ENCODE data around the gene LCN12. TPM values are rescaled to one million over a fixed set of nuclear protein-coding genes. Genes with fewer than 3 reads are reported as not detected.

Gene LCN12
- total RNA-seq, 4 donors from 2014 or later = not detected

- Histone ChIP-seq H3K27ac (no peak overlapping the region), H3K4me3 (no peak overlapping the region), H3K36me3 (peaks cover 0 to 52% of the 10 kb centered on the region in 2 donors), H3K27me3 (no peaks in the 10 kb centered on the region), H3K4me1 (peaks cover 0 to 5% (median 0%) of the 10 kb centered on the region in 3 donors), H3K9me3 (no peaks in the 10 kb centered on the region)
- TF ChIP-seq POLR2A (IDR thresholded peaks at IDR 0.05) (no peak), POLR2AphosphoS5 (IDR thresholded peaks at IDR 0.05) (no peak), EP300 (IDR thresholded peaks at IDR 0.05) (no peak), CTCF (IDR thresholded peaks at IDR 0.05) (no peak)
- ATAC-seq = no peak
- WGBS, 2 donors (ENCODE audit: low coverage in 1 of 2) = 84 to 100% methylated on average over 3 to 6 of the region's 9 CpGs
Measured at GRCh38 chr9:136926154-136926704, 25.8 kb upstream of the LCN12 start.

GRCh38 chr9:136926749-136927148, 25.3 kb upstream of the LCN12 start:
- Histone ChIP-seq H3K9me3 (no peaks in the 10 kb centered on the region), H3K4me1 (no peaks in the 10 kb centered on the region), H3K27me3 (no peaks in the 10 kb centered on the region), H3K27ac (no peak overlapping the region), H3K36me3 (peaks cover 0 to 47% of the 10 kb centered on the region in 2 donors), H3K4me3 (no peak overlapping the region)
- 96 to 100% methylated on average over 1 to 7 of the region's 13 CpGs for WGBS, 2 donors (ENCODE audit: low coverage in 1 of 2)
- no peak for ATAC-seq
- no peak for TF ChIP-seq CTCF (IDR thresholded peaks at IDR 0.05)
- no peak for TF ChIP-seq POLR2A (IDR thresholded peaks at IDR 0.05)
- TF ChIP-seq POLR2AphosphoS5 (IDR thresholded peaks at IDR 0.05) = no peak
- TF ChIP-seq EP300 (IDR thresholded peaks at IDR 0.05) = no peak

- H3K9me3 ChIP-seq = no peaks in the 10 kb centered on the region
- TF ChIP-seq POLR2A (IDR thresholded peaks at IDR 0.05) = no peak
- no peak for TF ChIP-seq CTCF (IDR thresholded peaks at IDR 0.05)
- peaks cover 0 to 39% of the 10 kb centered on the region in 2 donors for H3K36me3 ChIP-seq
- H3K27ac ChIP-seq = no peak overlapping the region
- H3K4me3 ChIP-seq = no peak overlapping the region
- no peak for ATAC-seq
- no peaks in the 10 kb centered on the region for H3K27me3 ChIP-seq
- no peaks in the 10 kb centered on the region for H3K4me1 ChIP-seq
- WGBS, 2 donors (ENCODE audit: low coverage in 1 of 2) = 59 to 64% methylated on average over 5 to 14 of the region's 23 CpGs
Measured at GRCh38 chr9:136927343-136928271, 24.5 kb upstream of the LCN12 start.

GRCh38 chr9:136928591-136928990, 23.5 kb upstream of the LCN12 start:
- H3K27ac ChIP-seq = no peak overlapping the region

GRCh38 chr9:136930014-136930413, 22.1 kb upstream of the LCN12 start:
- TF ChIP-seq POLR2A (IDR thresholded peaks at IDR 0.05) (no peak), EP300 (IDR thresholded peaks at IDR 0.05) (no peak), CTCF (IDR thresholded peaks at IDR 0.05) (no peak), POLR2AphosphoS5 (IDR thresholded peaks at IDR 0.05) (no peak)
- ATAC-seq = no peak
- Histone ChIP-seq H3K4me3 (no peak overlapping the region), H3K4me1 (no peaks in the 10 kb centered on the region), H3K27ac (no peak overlapping the region), H3K27me3 (no peaks in the 10 kb centered on the region), H3K36me3 (peaks cover 0 to 26% of the 10 kb centered on the region in 2 donors), H3K9me3 (no peaks in the 10 kb centered on the region)
- 93 to 94% methylated on average over 3 to 4 of the region's 4 CpGs for WGBS, 2 donors (ENCODE audit: low coverage in 1 of 2)

More at GRCh38 chr9:136928591-136928990, 23.5 kb upstream of the LCN12 start:
- no peaks in the 10 kb centered on the region for H3K27me3 ChIP-seq
- H3K4me1 ChIP-seq = no peaks in the 10 kb centered on the region
- H3K9me3 ChIP-seq = no peaks in the 10 kb centered on the region
- H3K36me3 ChIP-seq = peaks cover 0 to 39% of the 10 kb centered on the region in 2 donors
- ATAC-seq = no peak
- H3K4me3 ChIP-seq = no peak overlapping the region
- WGBS, 2 donors (ENCODE audit: low coverage in 1 of 2) = 70 to 100% methylated on average over 1 to 2 of the region's 9 CpGs
- no peak for TF ChIP-seq POLR2A (IDR thresholded peaks at IDR 0.05)

Data from gastroesophageal sphincter (tissue), 4 donors.